ENCODE data around the gene CD40.

CD40 gene

GRCh38 chr20:46160661-46161060 is 42.5 kb downstream of the CD40 start:
- H3K36me3 ChIP-seq (ENCODE audit: insufficient read depth): no peaks in the 10 kb centered on the region
- H3K4me2 ChIP-seq: no peak overlapping the region
- no peak overlapping the region for H3K9ac ChIP-seq
- H4K20me1 ChIP-seq (ENCODE audit: insufficient read depth): no peaks in the 10 kb centered on the region
- peaks cover 56% of the 10 kb centered on the region; the same call in 1 of the 2 replicates for H3K27me3 ChIP-seq (ENCODE audit: insufficient read depth, low read depth)
- no peak for TF ChIP-seq CTCF (conservative IDR thresholded peaks at IDR 0.05; ENCODE audit: low read depth, low read length)
- H3K27ac ChIP-seq: no peak overlapping the region
- H3K4me3 ChIP-seq (IDR thresholded peaks at IDR 0.05; ENCODE audit: insufficient read depth, low read depth, low read length): no peak overlapping the region
- H3K79me2 ChIP-seq (ENCODE audit: insufficient read depth, low read depth): no peaks in the 10 kb centered on the region
- H2AFZ ChIP-seq (ENCODE audit: low read depth): no peak overlapping the region
- no peaks in the 10 kb centered on the region for H3K4me1 ChIP-seq (ENCODE audit: low read depth, poor library complexity, severe bottlenecking)

- H3K4me1 ChIP-seq (ENCODE audit: low read depth, poor library complexity, severe bottlenecking): no peaks in the 10 kb centered on the region
- H3K27me3 ChIP-seq (ENCODE audit: insufficient read depth, low read depth): peaks cover 50% of the 10 kb centered on the region; the same call in 1 of the 2 replicates
- no peak overlapping the region for H3K27ac ChIP-seq
- no peak overlapping the region for H3K4me3 ChIP-seq (IDR thresholded peaks at IDR 0.05; ENCODE audit: insufficient read depth, low read depth, low read length)
- H4K20me1 ChIP-seq (ENCODE audit: insufficient read depth): no peaks in the 10 kb centered on the region
- H3K9ac ChIP-seq: no peak overlapping the region
- no peak overlapping the region for H2AFZ ChIP-seq (ENCODE audit: low read depth)
- TF ChIP-seq CTCF (conservative IDR thresholded peaks at IDR 0.05; ENCODE audit: low read depth, low read length): no peak
- no peak overlapping the region for H3K4me2 ChIP-seq
- H3K79me2 ChIP-seq (ENCODE audit: insufficient read depth, low read depth): no peaks in the 10 kb centered on the region
- H3K36me3 ChIP-seq (ENCODE audit: insufficient read depth): no peaks in the 10 kb centered on the region
These were observed 43.8 kb downstream of the CD40 start for GRCh38 chr20:46161921-46162320.

- Histone ChIP-seq H3K4me3 (IDR thresholded peaks at IDR 0.05; ENCODE audit: insufficient read depth, low read depth, low read length) (no peak overlapping the region), H3K79me2 (ENCODE audit: insufficient read depth, low read depth) (no peaks in the 10 kb centered on the region), H3K27ac (no peak overlapping the region), H3K9ac (no peak overlapping the region), H3K36me3 (ENCODE audit: insufficient read depth) (no peaks in the 10 kb centered on the region), H3K27me3 (ENCODE audit: insufficient read depth, low read depth) (peaks cover 37% of the 10 kb centered on the region; the same call in 1 of the 2 replicates), H4K20me1 (ENCODE audit: insufficient read depth) (no peaks in the 10 kb centered on the region), H2AFZ (ENCODE audit: low read depth) (no peak overlapping the region), H3K4me2 (no peak overlapping the region), H3K4me1 (ENCODE audit: low read depth, poor library complexity, severe bottlenecking) (no peaks in the 10 kb centered on the region)
- no peak for TF ChIP-seq CTCF (conservative IDR thresholded peaks at IDR 0.05; ENCODE audit: low read depth, low read length)
These were observed 46.1 kb downstream of the CD40 start for GRCh38 chr20:46164254-46164653.

- Histone ChIP-seq H3K36me3 (ENCODE audit: insufficient read depth) (no peaks in the 10 kb centered on the region), H4K20me1 (ENCODE audit: insufficient read depth) (no peaks in the 10 kb centered on the region), H3K4me2 (no peak overlapping the region), H3K79me2 (ENCODE audit: insufficient read depth, low read depth) (no peaks in the 10 kb centered on the region), H3K27me3 (ENCODE audit: insufficient read depth, low read depth) (peaks cover 42% of the 10 kb centered on the region), H3K4me1 (ENCODE audit: low read depth, poor library complexity, severe bottlenecking) (no peaks in the 10 kb centered on the region), H2AFZ (ENCODE audit: low read depth) (no peak overlapping the region), H3K27ac (no peak overlapping the region), H3K9ac (no peak overlapping the region), H3K4me3 (IDR thresholded peaks at IDR 0.05; ENCODE audit: insufficient read depth, low read depth, low read length) (no peak overlapping the region)
- no peak for TF ChIP-seq CTCF (conservative IDR thresholded peaks at IDR 0.05; ENCODE audit: low read depth, low read length)
These were observed 49.0 kb downstream of the CD40 start for GRCh38 chr20:46167080-46167479.

Data from KMS-11 (cell line).